ENCODE data around the gene HECTD1.
"Not testable (repeated sequence)": the region's sequence is repeated elsewhere in the genome, so short reads cannot be mapped to it uniquely, and the experiment has no call there.

Gene HECTD1

GRCh38 chr14:31224808-31225207 is 17.2 kb upstream of the HECTD1 start:
- no peak for DNase-seq (ENCODE audit: low spot score)

GRCh38 chr14:31223331-31223730 is 15.7 kb upstream of the HECTD1 start:
- no peak for DNase-seq (ENCODE audit: low spot score)

- no peak for DNase-seq (ENCODE audit: low spot score)
These were observed 15.2 kb upstream of the HECTD1 start for GRCh38 chr14:31222834-31223233.

- DNase-seq (ENCODE audit: low spot score), result no peak
These were observed 13.7 kb upstream of the HECTD1 start for GRCh38 chr14:31221266-31221665.

- no peak for DNase-seq (ENCODE audit: low spot score)
These were observed 11.6 kb upstream of the HECTD1 start for GRCh38 chr14:31219169-31219568.

GRCh38 chr14:31216359-31216758 is 8.8 kb upstream of the HECTD1 start:
- DNase-seq (ENCODE audit: low spot score), result no peak

- DNase-seq (ENCODE audit: low spot score), result no peak
These were observed 5.3 kb upstream of the HECTD1 start for GRCh38 chr14:31212893-31213292.

GRCh38 chr14:31209605-31210004 is 2.0 kb upstream of the HECTD1 start:
- no peak for DNase-seq (ENCODE audit: low spot score)

GRCh38 chr14:31208546-31209424 is 1.2 kb upstream of the HECTD1 start:
- no peak for DNase-seq (ENCODE audit: low spot score)

GRCh38 chr14:31207287-31207754 is 272 bp downstream of the HECTD1 start:
- DNase-seq (ENCODE audit: low spot score), result no peak

GRCh38 chr14:31206536-31207286 is 882 bp downstream of the HECTD1 start:
- DNase-seq (ENCODE audit: low spot score), result peak; percentile 39

- DNase-seq (ENCODE audit: low spot score), result peak; percentile 54
These were observed 1.7 kb downstream of the HECTD1 start for GRCh38 chr14:31205681-31206535.

- no peak for DNase-seq (ENCODE audit: low spot score)
These were observed 2.7 kb downstream of the HECTD1 start for GRCh38 chr14:31204593-31205534.

- not testable (repeated sequence) for DNase-seq (ENCODE audit: low spot score)
These were observed 3.5 kb downstream of the HECTD1 start for GRCh38 chr14:31203899-31204592.

- DNase-seq (ENCODE audit: low spot score), result no peak
These were observed 4.2 kb downstream of the HECTD1 start for GRCh38 chr14:31203414-31203742.

GRCh38 chr14:31201111-31201510 is 6.5 kb downstream of the HECTD1 start:
- DNase-seq (ENCODE audit: low spot score), result no peak

- no peak for DNase-seq (ENCODE audit: low spot score)
These were observed 6.9 kb downstream of the HECTD1 start for GRCh38 chr14:31200702-31200990.

- DNase-seq (ENCODE audit: low spot score), result no peak
These were observed 9.9 kb downstream of the HECTD1 start for GRCh38 chr14:31197671-31198070.

GRCh38 chr14:31196839-31197492 is 10.6 kb downstream of the HECTD1 start:
- DNase-seq (ENCODE audit: low spot score), result no peak

GRCh38 chr14:31194661-31195060 is 12.9 kb downstream of the HECTD1 start:
- DNase-seq (ENCODE audit: low spot score), result no peak
